SH-SY5Y (cell line): Measurements from ENCODE around the gene CCDC142.

Experiments used
- GATA2 ChIP-seq: IDR thresholded peaks from 2 replicates; pipeline ENCODE4 v1.6.1; 2011; ENCODE audit warnings: mild to moderate bottlenecking, low read depth, low read length
- GATA3 ChIP-seq: IDR thresholded peaks from 2 replicates; pipeline ENCODE4 v1.6.1; 2011; ENCODE audit warnings: low read depth, mild to moderate bottlenecking, low read length, moderate library complexity

DNA sequence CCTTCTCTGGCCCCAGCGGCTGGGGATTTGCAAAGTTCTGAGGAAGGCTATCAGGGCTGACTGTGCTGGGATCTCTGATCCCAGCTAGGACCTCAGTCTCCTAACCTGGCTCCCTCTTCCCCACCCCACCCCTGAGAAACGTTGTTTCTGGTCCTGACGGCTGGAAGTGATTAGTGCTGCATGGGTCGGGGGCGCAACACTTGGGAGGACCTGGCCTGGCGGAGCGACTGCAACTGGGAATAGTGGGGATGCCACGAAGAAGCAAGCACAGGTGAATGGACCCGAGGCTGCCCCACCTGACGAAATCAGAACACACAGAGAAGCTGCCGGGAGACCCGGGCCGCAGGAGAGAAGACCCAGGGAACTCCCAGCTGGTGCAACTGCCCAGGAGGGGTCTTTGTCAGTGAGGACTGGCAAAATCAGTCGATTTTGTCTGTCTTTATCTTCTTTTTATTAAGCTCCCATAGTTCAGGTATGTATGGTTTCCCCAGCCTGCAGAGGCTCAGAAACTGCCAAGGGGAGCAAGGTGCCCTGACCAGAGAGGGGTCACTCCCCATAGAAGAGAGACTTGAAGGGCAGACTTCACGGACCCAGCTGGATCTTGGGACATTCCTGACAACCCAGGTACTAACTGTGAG lies 17.3 kb upstream of the CCDC142 start:
- TF ChIP-seq GATA2, result no peak
- TF ChIP-seq GATA3, result no peak
